Vagina (tissue), 2 donors: ENCODE data around the gene CTNNA3. TPM values are rescaled to one million over a fixed set of nuclear protein-coding genes. Genes with fewer than 3 reads are reported as not detected.
"Not testable (repeated sequence)": the region's sequence is repeated elsewhere in the genome, so short reads cannot be mapped to it uniquely, and the experiment has no call there.

Source experiments
- DNase-seq, 2 donors: peaks; one replicate each; pipeline ENCODE4 v3.0.0-alpha.2; 2017; ENCODE audit errors: extremely low spot score in 2 of 2
- H3K27ac ChIP-seq: fragments of 200-600 bp; sonication (generic); one replicate; pipeline ENCODE4 v1.5.1; 2019
- H3K27me3 ChIP-seq: fragments of 200-600 bp; sonication (generic); one replicate; pipeline ENCODE4 v1.5.1; 2019
- H3K36me3 ChIP-seq, 2 donors: fragments of 200-600 bp; sonication (generic); one replicate each; pipeline ENCODE4 v1.5.1; 2017 to 2019
- H3K4me1 ChIP-seq: fragments of 200-600 bp; sonication (generic); one replicate; pipeline ENCODE4 v1.5.1; 2019
- H3K4me3 ChIP-seq, 2 donors: fragments of 200-600 bp; sonication (generic); 1 replicate in 1 of 2; 2 replicates in 1 of 2; pipeline ENCODE4 v1.5.1; 2016 to 2019
- H3K9me3 ChIP-seq: fragments of 200-600 bp; sonication (generic); one replicate; pipeline ENCODE4 v1.5.1; 2019
- POLR2A ChIP-seq, 2 donors: fragments of 450-650 bp; IDR thresholded peaks; one replicate each; pipeline ENCODE4 v1.6.1; 2017; ENCODE audit warnings: antibody characterized with exemption in 2 of 2, mild to moderate bottlenecking in 2 of 2, moderate library complexity in 2 of 2
- POLR2AphosphoS5 ChIP-seq, 2 donors: sonication (generic); formaldehyde crosslinking; IDR thresholded peaks; one replicate each; pipeline ENCODE4 v1.9.0; 2017; ENCODE audit warnings: antibody characterized with exemption in 2 of 2, mild to moderate bottlenecking in 2 of 2, low read depth in 1 of 2; ENCODE audit not compliant: insufficient read depth in 1 of 2
- intact Hi-C: fragments of 100-400 bp; cut with DNase I; formaldehyde crosslinking; loops from one replicate; pipeline ENCODE4 v1.15.1; 2023
- total RNA-seq: library from RNA; depleted of rRNA; stranded (reverse); fragments of >200 nt; gene quantifications from one replicate; pipeline ENCODE4 v1.2.3, GENCODE V29; 2016
- TF ChIP-seq, protein P1 (sequence below), 3 experiments: fragments of 450-650 bp in 2 of 3; fragments of 200-600 bp in 1 of 3; sonication (generic) in 1 of 3; IDR thresholded peaks; one replicate each; pipeline ENCODE4 v1.5.1; 2017 to 2019; ENCODE audit warnings: antibody characterized with exemption in 3 of 3, mild to moderate bottlenecking in 2 of 3, moderate library complexity in 2 of 3

Gene CTNNA3
- total RNA-seq, 1 donor from 2014 or later, result 0.98 TPM

GRCh38 chr10:67587771-67588170, 108.2 kb downstream of the CTNNA3 start:
- H3K9me3 ChIP-seq, result peaks cover 9% of the 10 kb centered on the region
- TF ChIP-seq POLR2AphosphoS5 (IDR thresholded peaks at IDR 0.05; ENCODE audit: insufficient read depth in 1 of 2, low read depth in 1 of 2) (no peak), POLR2A (IDR thresholded peaks at IDR 0.05) (no peak)
- TF ChIP-seq, protein P1, sequence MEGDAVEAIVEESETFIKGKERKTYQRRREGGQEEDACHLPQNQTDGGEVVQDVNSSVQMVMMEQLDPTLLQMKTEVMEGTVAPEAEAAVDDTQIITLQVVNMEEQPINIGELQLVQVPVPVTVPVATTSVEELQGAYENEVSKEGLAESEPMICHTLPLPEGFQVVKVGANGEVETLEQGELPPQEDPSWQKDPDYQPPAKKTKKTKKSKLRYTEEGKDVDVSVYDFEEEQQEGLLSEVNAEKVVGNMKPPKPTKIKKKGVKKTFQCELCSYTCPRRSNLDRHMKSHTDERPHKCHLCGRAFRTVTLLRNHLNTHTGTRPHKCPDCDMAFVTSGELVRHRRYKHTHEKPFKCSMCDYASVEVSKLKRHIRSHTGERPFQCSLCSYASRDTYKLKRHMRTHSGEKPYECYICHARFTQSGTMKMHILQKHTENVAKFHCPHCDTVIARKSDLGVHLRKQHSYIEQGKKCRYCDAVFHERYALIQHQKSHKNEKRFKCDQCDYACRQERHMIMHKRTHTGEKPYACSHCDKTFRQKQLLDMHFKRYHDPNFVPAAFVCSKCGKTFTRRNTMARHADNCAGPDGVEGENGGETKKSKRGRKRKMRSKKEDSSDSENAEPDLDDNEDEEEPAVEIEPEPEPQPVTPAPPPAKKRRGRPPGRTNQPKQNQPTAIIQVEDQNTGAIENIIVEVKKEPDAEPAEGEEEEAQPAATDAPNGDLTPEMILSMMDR (IDR thresholded peaks at IDR 0.05), result no peak
- H3K4me1 ChIP-seq, result no peaks in the 10 kb centered on the region
- no peak overlapping the region for H3K4me3 ChIP-seq
- H3K27ac ChIP-seq, result no peak overlapping the region
- H3K27me3 ChIP-seq, result no peaks in the 10 kb centered on the region
- intact Hi-C loops, result no loop called here
- no peak for DNase-seq
- no peaks in the 10 kb centered on the region for H3K36me3 ChIP-seq

GRCh38 chr10:67575532-67575931, 120.5 kb downstream of the CTNNA3 start:
- H3K36me3 ChIP-seq, result no peaks in the 10 kb centered on the region
- intact Hi-C loops, result no loop called here
- no peaks in the 10 kb centered on the region for H3K9me3 ChIP-seq
- TF ChIP-seq POLR2A (IDR thresholded peaks at IDR 0.05) (no peak), POLR2AphosphoS5 (IDR thresholded peaks at IDR 0.05; ENCODE audit: insufficient read depth in 1 of 2, low read depth in 1 of 2) (no peak)
- TF ChIP-seq, protein P1 (IDR thresholded peaks at IDR 0.05), result no peak
- H3K27me3 ChIP-seq, result no peaks in the 10 kb centered on the region
- DNase-seq, result no peak
- H3K4me3 ChIP-seq, result no peak overlapping the region
- no peak overlapping the region for H3K27ac ChIP-seq
- no peaks in the 10 kb centered on the region for H3K4me1 ChIP-seq

DNA sequence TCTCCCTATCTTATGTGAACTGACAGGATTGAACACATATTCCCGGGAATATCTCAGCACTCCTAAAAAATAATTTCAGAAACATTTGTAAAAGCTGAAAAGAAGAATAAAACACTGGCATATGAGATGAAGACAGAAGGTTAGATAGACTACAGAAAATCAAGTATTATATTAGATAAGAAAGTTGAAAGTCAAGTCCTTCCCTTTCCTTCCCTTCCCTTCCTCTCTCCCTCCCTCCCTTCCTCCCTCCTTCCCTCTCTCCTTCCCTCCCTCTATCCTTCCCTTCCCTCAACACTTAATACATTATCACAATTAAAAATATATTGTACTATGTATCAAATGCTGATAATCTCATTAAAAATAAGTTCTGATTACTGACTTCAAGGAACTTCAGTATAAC, 122.5 kb downstream of the CTNNA3 start:
- Histone ChIP-seq H3K36me3 (no peaks in the 10 kb centered on the region), H3K27me3 (no peaks in the 10 kb centered on the region), H3K9me3 (no peaks in the 10 kb centered on the region), H3K4me3 (no peak overlapping the region), H3K27ac (no peak overlapping the region), H3K4me1 (no peaks in the 10 kb centered on the region)
- intact Hi-C loops, result no loop called here
- TF ChIP-seq POLR2A (IDR thresholded peaks at IDR 0.05), result no peak
- TF ChIP-seq, protein P1 (IDR thresholded peaks at IDR 0.05), result no peak
- TF ChIP-seq POLR2AphosphoS5 (IDR thresholded peaks at IDR 0.05; ENCODE audit: insufficient read depth in 1 of 2, low read depth in 1 of 2), result no peak
- DNase-seq, result no peak

DNA sequence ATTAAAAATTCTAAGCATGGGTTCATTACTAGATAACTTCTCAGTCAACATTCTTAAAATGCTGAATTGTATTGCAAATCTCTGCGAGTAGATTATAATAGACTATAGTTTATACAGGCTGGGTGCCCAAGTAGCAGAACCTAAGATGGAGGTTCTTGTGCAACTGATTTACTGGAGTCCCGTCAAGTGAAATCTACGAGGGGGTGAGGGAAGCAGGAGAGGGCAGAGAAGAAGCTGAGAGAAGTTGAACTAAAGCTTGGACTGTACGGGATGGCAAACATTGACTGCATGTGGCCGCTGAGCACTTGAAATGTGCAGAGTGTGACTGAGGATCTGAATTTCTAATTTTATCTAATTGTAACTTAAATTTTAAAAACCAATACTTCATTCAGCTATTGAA, 124.5 kb downstream of the CTNNA3 start:
- no peak for DNase-seq
- Histone ChIP-seq H3K27me3 (no peaks in the 10 kb centered on the region), H3K4me1 (no peaks in the 10 kb centered on the region), H3K27ac (no peak overlapping the region), H3K4me3 (no peak overlapping the region), H3K9me3 (no peaks in the 10 kb centered on the region), H3K36me3 (no peaks in the 10 kb centered on the region)
- intact Hi-C loops, result no loop called here
- TF ChIP-seq, protein P1 (IDR thresholded peaks at IDR 0.05), result no peak
- TF ChIP-seq POLR2AphosphoS5 (IDR thresholded peaks at IDR 0.05; ENCODE audit: insufficient read depth in 1 of 2, low read depth in 1 of 2) (no peak), POLR2A (IDR thresholded peaks at IDR 0.05) (no peak)

GRCh38 chr10:67558311-67558710, 137.7 kb downstream of the CTNNA3 start:
- H3K4me3 ChIP-seq, H3K36me3 ChIP-seq, H3K4me1 ChIP-seq, intact Hi-C loops, H3K27me3 ChIP-seq, H3K9me3 ChIP-seq, DNase-seq, H3K27ac ChIP-seq: not testable (repeated sequence)

GRCh38 chr10:67553254-67553653, 142.7 kb downstream of the CTNNA3 start:
- TF ChIP-seq, protein P1 (IDR thresholded peaks at IDR 0.05), result no peak
- TF ChIP-seq POLR2AphosphoS5 (IDR thresholded peaks at IDR 0.05; ENCODE audit: insufficient read depth in 1 of 2, low read depth in 1 of 2) (no peak), POLR2A (IDR thresholded peaks at IDR 0.05) (no peak)
- no peak for DNase-seq
- no peak overlapping the region for H3K4me3 ChIP-seq
- no peaks in the 10 kb centered on the region for H3K27me3 ChIP-seq
- no peaks in the 10 kb centered on the region for H3K9me3 ChIP-seq
- intact Hi-C loops, result no loop called here
- no peaks in the 10 kb centered on the region for H3K4me1 ChIP-seq
- H3K27ac ChIP-seq, result no peak overlapping the region
- no peaks in the 10 kb centered on the region for H3K36me3 ChIP-seq
